Gastroesophageal sphincter (tissue), 4 donors: ENCODE measurements around the gene MMP2. TPM values are rescaled to one million over a fixed set of nuclear protein-coding genes. Genes with fewer than 3 reads are reported as not detected.

Experiments
- ATAC-seq: fragments of 150-250 bp; one replicate; pipeline ENCODE4 v1.9.1; 2016; ENCODE audit warnings: mild to moderate bottlenecking, moderate library complexity
- H3K27ac ChIP-seq, 4 donors: fragments of 200-600 bp; sonication (generic) in 3 of 4; 1 replicate in 3 of 4; 2 replicates in 1 of 4; pipeline ENCODE4 v1.5.1; 2016 to 2019
- H3K27me3 ChIP-seq: fragments of 200-600 bp; sonication (generic); one replicate; pipeline ENCODE4 v1.5.1; 2019
- H3K36me3 ChIP-seq, 2 donors: fragments of 200-600 bp; sonication (generic); one replicate each; pipeline ENCODE4 v1.5.1; 2019; ENCODE audit warnings: control low read depth in 1 of 2
- H3K4me1 ChIP-seq, 3 donors: fragments of 200-600 bp; sonication (generic); 1 replicate in 2 of 3; 2 replicates in 1 of 3; pipeline ENCODE4 v1.5.1; 2016 to 2019; ENCODE audit warnings: control low read depth in 2 of 3
- H3K4me3 ChIP-seq, 2 donors: fragments of 200-600 bp; sonication (generic); one replicate each; pipeline ENCODE4 v1.5.1; 2019; ENCODE audit warnings: mild to moderate bottlenecking in 1 of 2, moderate library complexity in 1 of 2
- H3K9me3 ChIP-seq, 3 donors: fragments of 200-600 bp; sonication (generic); one replicate each; pipeline ENCODE4 v1.5.1; 2017 to 2019; ENCODE audit warnings: control low read depth in 2 of 3
- EP300 ChIP-seq: sonication (generic); formaldehyde crosslinking; IDR thresholded peaks from one replicate; pipeline ENCODE4 v1.6.1; 2017; ENCODE audit warnings: antibody characterized with exemption, mild to moderate bottlenecking
- POLR2A ChIP-seq, 2 donors: fragments of 450-650 bp; IDR thresholded peaks; one replicate each; pipeline ENCODE4 v1.6.1; 2017; ENCODE audit warnings: antibody characterized with exemption in 2 of 2, mild to moderate bottlenecking in 2 of 2, moderate library complexity in 1 of 2
- POLR2AphosphoS5 ChIP-seq: sonication (generic); formaldehyde crosslinking; IDR thresholded peaks from one replicate; pipeline ENCODE4 v1.6.1; 2017; ENCODE audit warnings: antibody characterized with exemption
- WGBS, 2 donors: methylation state at CpG; one replicate each; pipeline ENCODE4 v1.1.5; 2018; ENCODE audit warnings: low coverage in 1 of 2; 5-methylcytosine and 5-hydroxymethylcytosine counted together
- total RNA-seq, 4 donors: library from RNA; depleted of rRNA; stranded (reverse); fragments of >200 nt; gene quantifications; one replicate each; pipeline ENCODE4 v1.1.0, GENCODE V29; 2016
- TF ChIP-seq, protein P1 (sequence below), 4 experiments: fragments of 200-600 bp in 2 of 4; fragments of 450-650 bp in 2 of 4; sonication (generic) in 1 of 4; IDR thresholded peaks; one replicate each; pipeline ENCODE4 v1.5.1; 2017 to 2019; ENCODE audit warnings: antibody characterized with exemption in 4 of 4, mild to moderate bottlenecking in 2 of 4, moderate library complexity in 2 of 4

Gene MMP2
- total RNA-seq, 4 donors from 2014 or later: 155 to 309 (median 265) TPM

DNA sequence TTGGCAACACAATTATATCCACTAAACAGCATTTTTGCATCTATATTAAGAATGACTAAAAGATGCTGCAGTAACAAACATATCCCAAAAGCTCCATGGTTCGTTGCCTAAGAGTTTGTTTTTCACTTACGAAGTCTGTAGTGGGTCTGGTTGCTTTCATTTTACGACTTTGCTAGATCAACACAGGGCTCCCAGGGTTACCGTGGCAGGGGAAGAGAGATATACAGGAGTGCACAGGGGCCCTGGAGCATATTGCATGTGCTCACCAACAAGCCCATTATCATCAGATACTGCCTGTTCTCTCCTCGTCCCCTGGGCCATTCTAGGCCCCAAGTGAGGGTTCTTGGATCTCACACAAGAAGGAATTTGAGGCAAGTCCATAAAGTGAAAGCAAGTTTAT is 3.1 kb upstream of the MMP2 start:
- Histone ChIP-seq H3K27ac (peak overlapping the region in 3 of 4 donors; percentile 51 to 88 (median 84)), H3K36me3 (no peaks in the 10 kb centered on the region), H3K9me3 (no peaks in the 10 kb centered on the region), H3K27me3 (peaks cover 29% of the 10 kb centered on the region), H3K4me1 (peaks cover 0 to 57% (median 9%) of the 10 kb centered on the region in 3 donors), H3K4me3 (no peak overlapping the region)
- ATAC-seq: no peak
- WGBS, 2 donors: 41 to 69% methylated on average over 2 to 5 of the region's 5 CpGs
- no peak for TF ChIP-seq POLR2A (IDR thresholded peaks at IDR 0.05)
- TF ChIP-seq, protein P1, sequence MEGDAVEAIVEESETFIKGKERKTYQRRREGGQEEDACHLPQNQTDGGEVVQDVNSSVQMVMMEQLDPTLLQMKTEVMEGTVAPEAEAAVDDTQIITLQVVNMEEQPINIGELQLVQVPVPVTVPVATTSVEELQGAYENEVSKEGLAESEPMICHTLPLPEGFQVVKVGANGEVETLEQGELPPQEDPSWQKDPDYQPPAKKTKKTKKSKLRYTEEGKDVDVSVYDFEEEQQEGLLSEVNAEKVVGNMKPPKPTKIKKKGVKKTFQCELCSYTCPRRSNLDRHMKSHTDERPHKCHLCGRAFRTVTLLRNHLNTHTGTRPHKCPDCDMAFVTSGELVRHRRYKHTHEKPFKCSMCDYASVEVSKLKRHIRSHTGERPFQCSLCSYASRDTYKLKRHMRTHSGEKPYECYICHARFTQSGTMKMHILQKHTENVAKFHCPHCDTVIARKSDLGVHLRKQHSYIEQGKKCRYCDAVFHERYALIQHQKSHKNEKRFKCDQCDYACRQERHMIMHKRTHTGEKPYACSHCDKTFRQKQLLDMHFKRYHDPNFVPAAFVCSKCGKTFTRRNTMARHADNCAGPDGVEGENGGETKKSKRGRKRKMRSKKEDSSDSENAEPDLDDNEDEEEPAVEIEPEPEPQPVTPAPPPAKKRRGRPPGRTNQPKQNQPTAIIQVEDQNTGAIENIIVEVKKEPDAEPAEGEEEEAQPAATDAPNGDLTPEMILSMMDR (IDR thresholded peaks at IDR 0.05): no peak
- peak; percentile 6 for TF ChIP-seq POLR2AphosphoS5
- TF ChIP-seq EP300: no peak

- peak; percentile 19 for ATAC-seq
- peaks cover 0 to 49% (median 9%) of the 10 kb centered on the region in 3 donors for H3K4me1 ChIP-seq
- H3K9me3 ChIP-seq: no peaks in the 10 kb centered on the region
- 56 to 87% methylated on average over 3 to 5 of the region's 6 CpGs for WGBS, 2 donors
- H3K4me3 ChIP-seq: no peak overlapping the region
- TF ChIP-seq POLR2AphosphoS5 (peak; percentile 16), EP300 (no peak)
- TF ChIP-seq, protein P1 (IDR thresholded peaks at IDR 0.05): no peak
- H3K27me3 ChIP-seq: peaks cover 38% of the 10 kb centered on the region
- no peaks in the 10 kb centered on the region for H3K36me3 ChIP-seq
- peak overlapping the region; percentile 14 to 88 (median 85) for H3K27ac ChIP-seq
These were observed 2.1 kb upstream of the MMP2 start for GRCh38 chr16:55476625-55477533.

- no peak overlapping the region for H3K4me3 ChIP-seq
- H3K4me1 ChIP-seq: peaks cover 0 to 48% (median 9%) of the 10 kb centered on the region in 3 donors
- H3K9me3 ChIP-seq: no peaks in the 10 kb centered on the region
- ATAC-seq: no peak
- TF ChIP-seq POLR2AphosphoS5: no peak
- no peak for TF ChIP-seq EP300
- TF ChIP-seq, protein P1 (IDR thresholded peaks at IDR 0.05): no peak
- TF ChIP-seq POLR2A (IDR thresholded peaks at IDR 0.05): no peak
- H3K36me3 ChIP-seq: no peaks in the 10 kb centered on the region
- no CpG with 5 or more reads among the region's 3 CpGs for WGBS, 2 donors
- H3K27ac ChIP-seq: peak overlapping the region in 3 of 4 donors; percentile 84 to 88 (median 86)
- peaks cover 45% of the 10 kb centered on the region for H3K27me3 ChIP-seq
These were observed 1.3 kb upstream of the MMP2 start for GRCh38 chr16:55477736-55478135.

GRCh38 chr16:55479430-55480140 is 587 bp downstream of the MMP2 start:
- Histone ChIP-seq H3K27ac (peak overlapping the region; percentile 60 to 88 (median 85)), H3K9me3 (no peaks in the 10 kb centered on the region), H3K27me3 (peaks cover 55% of the 10 kb centered on the region), H3K4me3 (peak overlapping the region; percentile 44 to 61), H3K36me3 (peaks cover 0 to 15% of the 10 kb centered on the region in 2 donors), H3K4me1 (peaks cover 0 to 63% (median 9%) of the 10 kb centered on the region in 3 donors)
- TF ChIP-seq POLR2A (IDR thresholded peaks at IDR 0.05): no peak
- TF ChIP-seq EP300: no peak
- TF ChIP-seq, protein P1 (IDR thresholded peaks at IDR 0.05): no peak
- TF ChIP-seq POLR2AphosphoS5: no peak
- ATAC-seq: no peak
- WGBS, 2 donors: 0 to 6% methylated on average over 2 to 13 of the region's 41 CpGs
